ENCODE data around the gene ASTN2.

ASTN2 gene

DNA sequence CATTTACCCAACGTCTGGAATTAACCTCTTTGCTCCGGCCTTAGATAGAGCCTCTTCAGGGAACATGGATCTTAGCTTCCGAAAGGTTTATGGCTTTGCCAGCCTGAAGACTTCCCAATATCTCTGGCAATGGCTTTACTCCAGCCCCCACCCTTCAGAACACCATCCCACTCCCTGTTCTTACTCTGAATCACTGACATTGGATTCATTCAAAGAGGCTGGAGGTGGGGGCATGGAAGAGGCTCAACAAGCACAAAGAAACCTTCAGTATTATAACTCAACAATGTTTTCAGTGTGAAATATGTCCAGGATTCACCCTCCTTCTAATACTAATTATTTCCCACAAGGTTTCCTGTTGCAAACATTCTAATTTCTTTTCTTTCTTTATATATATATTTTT is 91.5 kb downstream of the ASTN2 start:
- no peak for TF ChIP-seq GATA1 (IDR thresholded peaks at IDR 0.05; ENCODE audit: low read depth, low read length)
- no peak for TF ChIP-seq POLR2A (IDR thresholded peaks at IDR 0.05; ENCODE audit: low read length)
- DNase-seq = no peak

DNA sequence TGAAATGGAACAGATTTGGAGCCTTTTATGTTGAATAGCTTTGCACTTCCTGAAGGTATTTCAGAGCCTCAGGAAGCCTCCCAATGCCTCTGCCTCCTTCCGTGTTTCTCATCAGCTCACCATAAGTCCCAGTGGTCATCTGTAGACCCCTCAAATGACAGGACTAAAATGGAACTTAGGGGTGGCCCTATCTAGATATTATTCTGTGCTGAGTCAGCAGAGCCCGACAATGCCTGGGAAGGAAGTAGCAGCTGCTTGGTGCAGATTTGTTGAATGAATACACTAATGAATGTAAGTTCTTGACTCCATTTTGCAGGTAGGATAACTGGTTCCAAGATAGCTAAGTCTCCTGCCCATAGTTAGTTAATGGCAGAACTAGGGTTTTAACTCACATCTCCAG is 97.7 kb downstream of the ASTN2 start:
- TF ChIP-seq GATA1 (IDR thresholded peaks at IDR 0.05; ENCODE audit: low read depth, low read length) (no peak), POLR2A (IDR thresholded peaks at IDR 0.05; ENCODE audit: low read length) (no peak)

DNA sequence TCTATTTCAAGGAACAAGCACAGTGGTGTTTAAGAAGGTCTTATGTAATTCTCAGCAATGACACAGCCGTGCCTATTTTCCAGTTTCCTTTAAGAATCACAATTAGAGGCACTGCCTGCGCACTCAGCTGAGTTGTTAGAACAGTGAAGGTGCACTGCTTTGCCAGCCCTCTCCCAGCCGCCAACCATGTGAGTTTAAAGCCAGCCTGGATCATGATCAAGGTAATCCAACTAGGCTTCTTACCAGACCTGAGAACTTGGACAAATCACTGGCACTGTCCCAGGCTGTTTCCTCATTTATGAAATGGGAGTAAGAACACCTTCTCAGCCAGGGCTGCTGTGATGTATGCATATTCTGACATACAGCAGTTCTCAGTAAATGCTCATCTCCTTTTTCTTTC is 99.6 kb downstream of the ASTN2 start:
- no peak for DNase-seq

More for the DNA sequence above, 97.7 kb downstream of the ASTN2 start:
- no peak for DNase-seq

DNA sequence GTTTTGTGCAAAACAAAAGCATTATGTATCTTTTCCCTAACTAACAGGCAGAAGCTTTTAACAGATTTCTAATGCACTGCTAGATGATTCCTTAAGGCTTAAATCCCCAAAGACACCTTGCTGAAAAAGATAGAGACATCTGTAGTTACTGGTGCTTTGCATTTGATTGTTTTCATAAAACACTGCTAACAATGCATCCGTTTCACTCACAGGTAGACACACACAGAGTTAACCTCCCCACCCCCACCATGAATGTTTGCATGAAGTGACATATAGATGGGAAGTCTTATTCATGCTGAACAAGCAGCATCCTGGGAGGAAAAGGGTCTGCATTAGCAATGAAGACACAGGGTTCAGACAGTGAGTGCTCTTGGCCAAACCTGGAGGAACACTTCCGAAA is 100.9 kb downstream of the ASTN2 start:
- DNase-seq = no peak
- TF ChIP-seq POLR2A (IDR thresholded peaks at IDR 0.05; ENCODE audit: low read length) (no peak), GATA1 (IDR thresholded peaks at IDR 0.05; ENCODE audit: low read depth, low read length) (no peak)

More for the DNA sequence above, 99.6 kb downstream of the ASTN2 start:
- TF ChIP-seq GATA1 (IDR thresholded peaks at IDR 0.05; ENCODE audit: low read depth, low read length) (no peak), POLR2A (IDR thresholded peaks at IDR 0.05; ENCODE audit: low read length) (no peak)

DNA sequence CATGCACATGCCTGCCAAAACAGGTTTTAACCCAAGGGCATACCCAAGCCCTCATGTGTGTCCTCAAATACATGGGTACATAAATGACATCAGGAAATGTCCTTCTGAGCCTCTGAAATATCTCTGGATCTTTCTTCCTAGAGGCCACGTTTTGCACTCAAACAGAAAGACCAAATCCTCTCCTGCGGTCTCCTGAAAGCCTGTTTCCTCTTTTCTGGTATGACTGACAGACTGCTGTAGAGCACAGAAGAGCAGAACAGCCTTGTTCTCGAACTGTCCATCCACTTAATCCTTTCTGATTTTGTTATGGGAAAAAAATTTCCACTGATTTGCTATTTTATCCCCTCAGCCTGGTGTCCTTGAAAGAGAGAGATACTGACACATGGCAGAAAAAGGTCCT is 107.2 kb downstream of the ASTN2 start:
- TF ChIP-seq GATA1 (IDR thresholded peaks at IDR 0.05; ENCODE audit: low read depth, low read length) (no peak), POLR2A (IDR thresholded peaks at IDR 0.05; ENCODE audit: low read length) (no peak)
- DNase-seq = no peak

DNA sequence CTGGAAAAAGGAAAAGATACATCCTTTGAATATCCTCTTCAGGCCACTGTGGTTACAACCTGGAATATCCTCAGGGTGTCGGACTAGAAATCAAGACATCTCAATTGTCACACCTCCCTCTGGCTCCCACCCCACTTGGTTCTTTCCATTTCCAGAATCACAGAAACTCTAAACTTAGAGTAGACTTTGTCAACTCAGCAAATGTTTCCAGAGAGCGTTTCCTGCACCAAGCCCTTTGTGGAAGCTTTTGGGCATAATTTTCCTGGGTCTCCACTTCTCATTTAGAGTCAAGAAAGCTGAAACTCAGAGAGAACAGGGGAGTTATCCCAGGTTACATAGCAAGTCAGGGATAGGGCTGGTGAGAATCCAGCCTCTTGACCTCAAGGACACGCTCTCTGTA is 108.8 kb downstream of the ASTN2 start:
- DNase-seq = no peak
- no peak for TF ChIP-seq POLR2A (IDR thresholded peaks at IDR 0.05; ENCODE audit: low read length)
- no peak for TF ChIP-seq GATA1 (IDR thresholded peaks at IDR 0.05; ENCODE audit: low read depth, low read length)

DNA sequence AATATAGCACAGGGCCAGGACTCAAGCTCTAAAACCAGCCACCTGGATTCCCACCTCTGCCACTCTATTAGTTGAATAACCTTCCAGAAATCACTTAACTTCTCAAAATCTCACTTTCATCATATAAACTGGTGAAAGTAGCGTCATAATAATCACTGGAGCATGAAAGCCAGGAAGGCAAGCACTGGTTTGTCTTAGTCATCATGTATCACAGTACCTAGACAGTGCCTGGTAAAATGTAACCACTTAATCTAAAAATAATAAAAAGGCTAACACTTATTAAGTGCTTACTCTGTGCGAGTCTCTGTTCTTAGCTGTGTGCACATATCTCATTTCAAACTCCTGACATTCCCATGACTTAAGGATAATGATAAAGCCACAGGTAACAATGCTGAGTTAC is 109.4 kb downstream of the ASTN2 start:
- no peak for DNase-seq

DNA sequence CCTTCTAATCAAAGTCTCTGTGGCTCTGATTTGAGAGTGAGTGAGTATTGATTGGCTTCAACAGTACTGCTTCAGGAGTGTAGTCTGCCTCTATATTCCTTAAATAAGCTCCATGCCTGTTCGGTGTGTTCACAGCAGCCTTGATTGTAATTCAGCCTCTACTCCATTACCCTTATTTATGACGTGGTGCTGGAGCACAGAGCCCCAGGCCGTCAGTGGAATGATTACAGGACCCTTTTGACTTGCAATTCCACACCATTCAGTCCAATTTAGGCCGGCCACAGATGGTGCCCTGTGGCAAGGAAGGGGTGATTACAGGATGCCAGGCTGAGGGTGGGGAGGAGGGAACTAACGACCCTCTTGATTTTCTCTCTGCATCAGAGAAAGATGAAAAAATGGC is 110.3 kb downstream of the ASTN2 start:
- TF ChIP-seq POLR2A (IDR thresholded peaks at IDR 0.05; ENCODE audit: low read length) (no peak), GATA1 (IDR thresholded peaks at IDR 0.05; ENCODE audit: low read depth, low read length) (no peak)
- no peak for DNase-seq

More for the DNA sequence above, 109.4 kb downstream of the ASTN2 start:
- TF ChIP-seq GATA1 (IDR thresholded peaks at IDR 0.05; ENCODE audit: low read depth, low read length) (no peak), POLR2A (IDR thresholded peaks at IDR 0.05; ENCODE audit: low read length) (no peak)

DNA sequence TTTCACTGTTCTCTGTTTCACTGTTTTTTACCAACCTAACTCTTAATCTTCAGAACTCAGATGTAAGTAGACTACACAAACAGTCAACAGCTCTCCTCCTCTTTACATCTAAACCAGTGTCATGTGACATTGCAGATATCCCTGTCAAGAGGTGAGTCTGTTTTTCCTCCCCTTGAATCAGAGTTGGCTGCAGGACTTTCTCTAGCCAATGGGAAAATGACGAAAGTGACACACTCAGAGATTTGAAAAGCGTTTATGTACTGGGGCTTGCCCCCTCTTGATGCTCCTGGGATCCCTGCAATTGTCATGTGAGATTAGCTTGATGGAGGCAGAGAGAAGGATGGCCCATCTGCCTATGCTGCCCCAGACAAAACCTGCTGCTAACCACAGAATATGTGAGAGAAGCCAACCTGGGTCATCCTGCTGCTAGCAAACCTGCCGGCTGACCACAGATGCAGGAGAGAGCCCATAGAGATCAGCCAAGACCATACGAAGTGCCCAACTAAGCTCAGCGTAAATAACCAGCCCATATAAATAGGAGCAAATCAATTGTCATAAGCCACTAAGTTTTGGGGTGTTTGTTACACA is 111.1 kb downstream of the ASTN2 start:
- DNase-seq = no peak
- TF ChIP-seq POLR2A (IDR thresholded peaks at IDR 0.05; ENCODE audit: low read length) = no peak
- no peak for TF ChIP-seq GATA1 (IDR thresholded peaks at IDR 0.05; ENCODE audit: low read depth, low read length)

DNA sequence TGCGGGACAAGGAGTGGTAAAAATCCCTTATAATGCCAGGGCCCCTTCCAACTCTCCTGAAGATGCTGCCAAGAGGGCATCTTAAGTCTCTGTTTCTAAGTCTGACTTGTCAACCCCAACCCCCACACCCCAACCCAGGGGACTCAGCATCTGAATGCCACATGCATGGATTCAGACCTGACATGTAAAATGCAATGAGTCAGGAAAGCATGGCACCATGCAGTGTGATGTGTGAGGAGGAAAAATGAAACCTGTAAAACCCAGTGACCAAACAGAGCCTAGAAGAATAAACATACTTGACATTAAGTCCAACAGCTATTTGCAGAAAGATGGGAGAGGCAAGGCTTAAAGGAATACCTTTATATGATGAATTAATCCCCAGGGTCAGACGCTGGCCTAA is 112.4 kb downstream of the ASTN2 start:
- no peak for DNase-seq
- TF ChIP-seq POLR2A (IDR thresholded peaks at IDR 0.05; ENCODE audit: low read length) = no peak
- TF ChIP-seq GATA1 (IDR thresholded peaks at IDR 0.05; ENCODE audit: low read depth, low read length) = no peak

DNA sequence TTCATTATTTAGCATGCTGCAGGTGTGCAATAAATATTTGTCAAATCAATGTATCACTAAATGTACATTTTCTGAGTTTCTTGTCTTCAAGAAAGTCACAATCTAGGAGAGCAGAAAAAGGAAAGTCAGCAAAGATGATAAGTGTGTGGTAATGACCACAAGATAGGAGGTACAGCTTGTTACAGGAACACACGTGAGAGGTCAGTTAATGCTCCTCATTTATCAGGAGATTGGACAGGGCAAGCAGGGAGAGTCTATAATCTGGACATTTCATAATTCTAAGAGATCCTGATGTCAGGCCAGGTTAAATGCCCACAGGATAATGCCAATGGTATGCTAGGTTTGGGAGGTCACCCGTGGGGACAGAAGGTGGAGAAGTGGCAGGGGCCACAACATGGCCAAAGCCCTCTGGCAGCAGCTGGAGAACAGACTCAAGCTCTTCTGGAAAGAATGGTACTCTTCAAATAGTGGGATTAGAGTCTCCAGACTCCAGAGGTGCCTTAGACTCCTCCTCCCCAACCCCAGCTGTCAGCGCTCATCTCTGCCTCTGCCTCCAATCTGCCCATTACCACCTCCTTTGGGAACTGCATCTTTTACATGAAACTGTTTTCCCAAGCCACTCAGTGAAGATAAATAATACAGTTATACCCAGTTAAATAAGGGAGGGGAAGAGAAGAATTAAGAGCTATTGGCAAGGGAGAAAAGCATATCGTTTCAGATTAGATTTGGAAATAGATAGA is 114.3 kb downstream of the ASTN2 start:
- TF ChIP-seq POLR2A (IDR thresholded peaks at IDR 0.05; ENCODE audit: low read length) = no peak
- no peak for TF ChIP-seq GATA1 (IDR thresholded peaks at IDR 0.05; ENCODE audit: low read depth, low read length)
- DNase-seq = no peak

DNA sequence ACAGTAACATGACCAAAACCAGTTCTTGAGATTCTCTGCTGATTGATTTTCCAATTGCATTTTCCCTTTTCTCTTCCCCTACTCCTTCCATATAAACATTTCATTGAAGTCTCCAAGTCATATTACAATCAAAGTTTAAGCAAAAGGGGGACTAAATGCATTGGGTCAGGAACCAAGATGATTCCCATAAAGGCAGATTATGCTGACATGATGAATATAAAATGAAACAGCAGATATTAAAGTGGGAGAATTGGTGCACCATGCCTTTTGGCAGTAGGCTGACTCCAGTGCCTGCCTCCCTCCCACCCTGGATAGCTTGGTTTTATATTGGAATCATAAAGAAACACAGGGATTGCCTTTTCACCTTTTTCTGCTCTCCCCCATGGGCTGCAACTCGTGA is 118.4 kb downstream of the ASTN2 start:
- TF ChIP-seq POLR2A (IDR thresholded peaks at IDR 0.05; ENCODE audit: low read length) = no peak
- TF ChIP-seq GATA1 (IDR thresholded peaks at IDR 0.05; ENCODE audit: low read depth, low read length) = no peak
- no peak for DNase-seq

DNA sequence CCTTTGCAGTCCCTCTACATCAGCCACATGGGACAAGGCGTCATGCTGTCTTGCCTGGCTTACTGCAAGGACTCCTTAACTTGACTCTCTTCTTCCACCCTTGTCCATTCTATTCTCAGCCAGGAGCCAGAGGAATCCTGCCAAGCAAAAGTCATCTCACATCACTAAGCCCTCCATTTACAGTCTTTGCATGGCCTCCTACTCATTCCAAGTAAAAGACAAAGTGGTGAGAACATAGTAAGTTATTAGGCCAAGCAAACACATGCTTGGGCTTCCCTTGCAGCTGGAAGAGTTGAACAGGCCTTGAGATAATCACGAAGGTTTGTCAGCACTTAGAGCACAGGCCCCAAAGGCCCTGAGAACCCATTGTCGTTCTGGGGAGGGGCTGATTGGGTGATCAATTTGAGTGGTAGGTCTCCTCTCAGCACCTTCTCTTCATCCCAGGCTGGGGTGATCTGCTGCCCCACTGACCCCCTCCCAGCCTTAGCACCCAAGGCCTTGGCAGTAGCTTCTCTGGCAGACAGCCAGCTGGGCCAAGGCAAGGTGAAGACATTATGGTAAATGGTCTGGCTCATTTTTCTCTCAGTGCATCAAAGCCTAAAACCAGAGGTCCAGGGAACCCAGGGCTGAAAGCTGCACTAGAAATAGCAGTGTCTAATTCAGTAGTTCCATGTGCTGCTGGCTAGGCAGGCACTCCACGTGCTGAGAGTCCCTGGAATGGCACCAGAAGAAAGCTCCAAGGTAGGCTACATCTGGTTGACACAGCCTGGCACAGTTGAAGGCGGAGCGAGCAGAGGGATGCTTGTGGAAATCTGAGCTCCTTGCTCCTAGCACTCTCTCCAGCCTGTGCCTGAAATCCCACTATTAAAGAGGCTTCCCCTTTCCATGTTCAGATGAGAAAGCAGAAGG is 121.4 kb downstream of the ASTN2 start:
- no peak for DNase-seq
- TF ChIP-seq POLR2A (IDR thresholded peaks at IDR 0.05; ENCODE audit: low read length) (no peak), GATA1 (IDR thresholded peaks at IDR 0.05; ENCODE audit: low read depth, low read length) (no peak)

Data from erythroblast (primary cell).